ENCODE results near the gene RSPH4A. TPM values are rescaled to one million over a fixed set of nuclear protein-coding genes. Genes with fewer than 3 reads are reported as not detected.
A peak's percentile ranks its signal among the peaks of the same experiment; 100 is the strongest.

Gene RSPH4A
- total and polyA plus RNA-seq, 9 of the 15 experiments (the other 6 are each of a cell fraction or from before 2014, with no cell fraction given) = 0.04 to 0.30 (median 0.11) TPM

- no peak for TF ChIP-seq MBD1 (CRISPR knock-in tag; IDR thresholded peaks at IDR 0.05)
- 0 out of 2 replicates have a peak, but pooled peaks have one; percentile 73 for TF ChIP-seq LCOR (CRISPR knock-in tag; IDR thresholded peaks at IDR 0.05)
- TF ChIP-seq POLR2B (IDR thresholded peaks at IDR 0.05; ENCODE audit: low read depth, partially characterized antibody) = peak; percentile 87
- TF ChIP-seq MAFK (IDR thresholded peaks at IDR 0.05; ENCODE audit: low read length) = no peak
- TF ChIP-seq TEAD4 (IDR thresholded peaks at IDR 0.05; ENCODE audit: low read length) = no peak; the same call in 1 of the 2 replicates
- TF ChIP-seq TEAD4 (CRISPR knock-in tag; IDR thresholded peaks at IDR 0.05; ENCODE audit: borderline replicate concordance) = no peak
- no peak for TF ChIP-seq GATAD2B (IDR thresholded peaks at IDR 0.05; ENCODE audit: borderline replicate concordance)
- TF ChIP-seq, protein P1, sequence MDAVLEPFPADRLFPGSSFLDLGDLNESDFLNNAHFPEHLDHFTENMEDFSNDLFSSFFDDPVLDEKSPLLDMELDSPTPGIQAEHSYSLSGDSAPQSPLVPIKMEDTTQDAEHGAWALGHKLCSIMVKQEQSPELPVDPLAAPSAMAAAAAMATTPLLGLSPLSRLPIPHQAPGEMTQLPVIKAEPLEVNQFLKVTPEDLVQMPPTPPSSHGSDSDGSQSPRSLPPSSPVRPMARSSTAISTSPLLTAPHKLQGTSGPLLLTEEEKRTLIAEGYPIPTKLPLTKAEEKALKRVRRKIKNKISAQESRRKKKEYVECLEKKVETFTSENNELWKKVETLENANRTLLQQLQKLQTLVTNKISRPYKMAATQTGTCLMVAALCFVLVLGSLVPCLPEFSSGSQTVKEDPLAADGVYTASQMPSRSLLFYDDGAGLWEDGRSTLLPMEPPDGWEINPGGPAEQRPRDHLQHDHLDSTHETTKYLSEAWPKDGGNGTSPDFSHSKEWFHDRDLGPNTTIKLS (IDR thresholded peaks at IDR 0.05; ENCODE audit: borderline replicate concordance, low read depth) = no peak; the same call in 1 of the 2 replicates
- no peak for TF ChIP-seq U2AF1 (optimal IDR thresholded peaks at IDR 0.05; ENCODE audit: low read depth, low read length)
- no peak for TF ChIP-seq TFAM (CRISPR knock-in tag; conservative IDR thresholded peaks at IDR 0.05)
- TF ChIP-seq RCOR1 (IDR thresholded peaks at IDR 0.05; ENCODE audit: borderline replicate concordance in 1 of 2, low read depth in 2 of 2, low read length in 2 of 2) = peak; percentile 73 to 88; a peak in 3 of 4 replicates
- TF ChIP-seq MLX (CRISPR knock-in tag; conservative IDR thresholded peaks at IDR 0.05) = no peak
- TF ChIP-seq MAFF (IDR thresholded peaks at IDR 0.05; ENCODE audit: low read length) = no peak; the same call in 1 of the 2 replicates
- no peak for TF ChIP-seq KLF6 (CRISPR knock-in tag; IDR thresholded peaks at IDR 0.05; ENCODE audit: borderline replicate concordance)
- peak; percentile 91 for TF ChIP-seq EP400 (IDR thresholded peaks at IDR 0.05)
- TF ChIP-seq CREB1 (IDR thresholded peaks at IDR 0.05) = peak; percentile 65; the same call in 1 of the 2 replicates
- TF ChIP-seq CREB1 (CRISPR knock-in tag; IDR thresholded peaks at IDR 0.05) = peak; percentile 73; the same call in 1 of the 2 replicates
- TF ChIP-seq BCL6 (CRISPR knock-in tag; IDR thresholded peaks at IDR 0.05) = no peak
- peak; percentile 84 for TF ChIP-seq CEBPB (tag; IDR thresholded peaks at IDR 0.05)
- TF ChIP-seq, protein P2, sequence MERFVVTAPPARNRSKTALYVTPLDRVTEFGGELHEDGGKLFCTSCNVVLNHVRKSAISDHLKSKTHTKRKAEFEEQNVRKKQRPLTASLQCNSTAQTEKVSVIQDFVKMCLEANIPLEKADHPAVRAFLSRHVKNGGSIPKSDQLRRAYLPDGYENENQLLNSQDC (CRISPR knock-in tag; IDR thresholded peaks at IDR 0.05) = no peak
- peak; percentile 95 for TF ChIP-seq MTA1 (IDR thresholded peaks at IDR 0.05; ENCODE audit: borderline replicate concordance)
- no peak for TF ChIP-seq U2AF2 (optimal IDR thresholded peaks at IDR 0.05; ENCODE audit: low read depth, low read length)
- TF ChIP-seq, protein P3, sequence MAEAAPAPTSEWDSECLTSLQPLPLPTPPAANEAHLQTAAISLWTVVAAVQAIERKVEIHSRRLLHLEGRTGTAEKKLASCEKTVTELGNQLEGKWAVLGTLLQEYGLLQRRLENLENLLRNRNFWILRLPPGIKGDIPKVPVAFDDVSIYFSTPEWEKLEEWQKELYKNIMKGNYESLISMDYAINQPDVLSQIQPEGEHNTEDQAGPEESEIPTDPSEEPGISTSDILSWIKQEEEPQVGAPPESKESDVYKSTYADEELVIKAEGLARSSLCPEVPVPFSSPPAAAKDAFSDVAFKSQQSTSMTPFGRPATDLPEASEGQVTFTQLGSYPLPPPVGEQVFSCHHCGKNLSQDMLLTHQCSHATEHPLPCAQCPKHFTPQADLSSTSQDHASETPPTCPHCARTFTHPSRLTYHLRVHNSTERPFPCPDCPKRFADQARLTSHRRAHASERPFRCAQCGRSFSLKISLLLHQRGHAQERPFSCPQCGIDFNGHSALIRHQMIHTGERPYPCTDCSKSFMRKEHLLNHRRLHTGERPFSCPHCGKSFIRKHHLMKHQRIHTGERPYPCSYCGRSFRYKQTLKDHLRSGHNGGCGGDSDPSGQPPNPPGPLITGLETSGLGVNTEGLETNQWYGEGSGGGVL (CRISPR knock-in tag; IDR thresholded peaks at IDR 0.05) = no peak
These were observed 45.2 kb upstream of the RSPH4A start, which contains the start of gene RWDD1 (continued) for GRCh38 chr6:116570856-116571682.

Data from K562 (cell line).